Measurements from ENCODE around the gene FAM9B.
A peak's percentile ranks its signal among the peaks of the same experiment; 100 is the strongest.
"Not testable (repeated sequence)": the region's sequence is repeated elsewhere in the genome, so short reads cannot be mapped to it uniquely, and the experiment has no call there.

Gene FAM9B

DNA sequence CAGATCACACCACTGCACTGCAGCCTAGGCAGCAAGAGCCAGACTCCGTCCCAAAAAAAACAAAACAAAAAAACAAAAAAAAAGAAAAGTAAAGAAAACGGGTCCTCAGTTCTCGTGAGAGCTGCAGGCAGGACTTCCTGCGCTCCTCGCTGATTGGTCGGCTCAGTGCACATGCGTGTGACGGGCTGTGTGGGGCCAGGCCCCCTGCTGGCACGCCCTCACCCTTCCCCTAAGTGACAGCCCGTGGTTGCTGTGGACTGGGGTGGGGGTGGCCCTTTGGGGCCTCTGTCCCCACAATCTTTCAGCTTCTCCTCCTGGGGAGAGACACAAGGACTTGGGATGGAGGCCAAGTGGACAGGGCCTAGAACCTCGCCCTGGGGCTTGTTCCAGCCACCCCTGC lies at the start of gene FAM9B:
FAM9B (minus strand) TSS at position 139 of the 400 bp plus-strand sequence. CDS start 1,141 bp downstream, outside the sequence.
- DNase-seq = no peak

DNA sequence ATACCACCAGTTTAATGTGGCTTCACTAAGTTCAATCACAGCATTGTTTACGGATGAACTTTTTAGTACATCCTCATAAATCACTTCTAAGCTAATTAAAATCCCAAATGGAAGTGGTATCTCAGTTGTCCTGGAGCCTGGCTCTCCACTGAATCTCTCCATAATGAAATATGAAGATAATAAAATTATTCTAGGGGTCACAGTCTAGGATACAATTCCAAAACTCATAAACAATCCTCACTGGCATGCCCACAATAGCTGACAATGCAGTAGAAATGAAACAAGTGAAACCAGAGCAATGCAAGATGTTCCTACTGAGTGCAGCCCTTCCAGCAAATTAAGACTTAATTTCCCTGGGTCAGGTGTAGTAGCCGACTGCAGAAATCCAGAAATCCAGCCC lies 47.3 kb upstream of the FAM9B start:
- no peak for DNase-seq

DNA sequence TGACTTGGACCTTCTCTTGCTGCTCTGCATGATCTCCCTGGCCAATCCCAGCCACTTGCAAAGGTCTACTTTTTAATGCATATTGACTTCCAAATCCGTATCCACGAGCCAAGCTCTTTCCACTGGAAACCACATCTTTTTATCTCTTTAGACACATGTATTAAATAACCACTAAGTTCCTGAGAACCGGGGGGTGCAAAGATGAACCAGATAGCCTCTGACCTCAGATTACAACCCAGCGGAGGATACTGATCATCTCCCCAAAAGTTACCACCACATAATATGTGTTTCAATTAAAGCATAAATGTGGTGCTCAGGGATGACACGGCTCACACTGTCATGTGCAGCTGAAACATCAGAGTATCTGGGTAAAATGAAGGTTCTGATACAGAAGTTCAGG lies 40.4 kb upstream of the FAM9B start:
- no peak for DNase-seq

DNA sequence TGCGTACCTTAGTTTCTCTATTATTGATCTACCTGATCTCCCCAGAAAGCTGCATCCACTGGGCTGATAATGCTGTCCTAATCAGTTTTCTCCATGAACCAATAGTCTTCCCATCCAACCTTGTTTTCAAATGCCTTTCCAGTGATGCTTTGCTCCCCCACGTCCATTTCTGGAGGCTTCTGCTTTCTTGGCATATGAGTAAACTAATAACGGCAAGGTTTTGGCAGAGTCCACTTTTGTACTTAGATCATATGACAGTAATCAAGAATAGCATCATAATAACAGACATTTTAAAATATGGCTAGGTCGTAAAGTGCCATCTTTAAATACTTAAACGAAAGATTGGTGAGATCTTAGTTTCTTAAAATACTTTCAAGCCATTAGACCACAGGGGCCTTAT lies 38.4 kb upstream of the FAM9B start:
- DNase-seq = no peak

DNA sequence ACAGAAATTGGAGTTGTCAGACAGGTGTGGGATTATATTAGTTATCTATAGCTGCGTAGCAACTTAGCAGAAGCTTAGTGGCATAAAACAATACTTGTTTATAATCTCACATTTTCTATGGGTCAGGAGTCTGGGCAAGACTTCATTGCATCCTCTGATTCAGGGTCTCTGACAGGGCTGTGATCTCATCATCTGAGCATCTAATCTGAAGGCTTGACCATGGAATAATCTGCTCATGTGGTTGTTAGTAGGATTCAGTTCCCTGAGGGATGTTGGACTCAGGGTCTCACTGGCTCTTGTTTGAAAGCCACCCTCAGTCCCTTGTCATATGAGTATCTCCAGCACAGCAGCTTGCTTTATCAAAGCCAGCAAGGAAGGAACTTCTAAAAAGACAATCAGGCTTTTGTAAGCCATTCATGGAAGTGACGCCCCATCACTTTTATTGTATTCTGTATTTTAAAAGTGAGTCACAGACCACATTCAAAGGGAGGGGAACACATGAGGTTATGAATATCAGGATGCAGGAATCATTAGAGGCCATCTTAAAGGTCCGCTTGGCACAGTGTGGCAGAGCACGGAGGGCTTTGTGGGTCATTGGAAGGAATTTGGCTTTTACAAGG lies 37.2 kb upstream of the FAM9B start:
- no peak for DNase-seq

DNA sequence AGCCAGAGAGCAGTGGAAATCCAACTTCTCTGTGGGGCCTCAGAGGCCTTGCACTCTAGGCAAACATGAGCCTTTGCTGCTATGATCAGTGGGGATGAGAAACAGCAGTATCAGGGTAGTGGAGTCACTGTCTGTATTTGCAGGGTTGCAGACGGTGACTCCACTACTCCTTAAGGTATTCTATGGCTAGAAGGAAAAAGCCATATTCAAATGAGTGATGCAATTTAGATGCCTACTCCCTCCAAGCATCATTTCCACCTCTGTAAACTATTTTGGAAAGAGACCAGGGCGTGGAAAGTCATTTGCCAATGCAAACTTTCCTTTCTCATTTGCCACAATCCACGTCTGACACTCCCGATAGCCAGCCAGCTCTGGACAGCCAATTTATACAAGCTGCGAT lies 35.6 kb upstream of the FAM9B start:
- no peak for DNase-seq

DNA sequence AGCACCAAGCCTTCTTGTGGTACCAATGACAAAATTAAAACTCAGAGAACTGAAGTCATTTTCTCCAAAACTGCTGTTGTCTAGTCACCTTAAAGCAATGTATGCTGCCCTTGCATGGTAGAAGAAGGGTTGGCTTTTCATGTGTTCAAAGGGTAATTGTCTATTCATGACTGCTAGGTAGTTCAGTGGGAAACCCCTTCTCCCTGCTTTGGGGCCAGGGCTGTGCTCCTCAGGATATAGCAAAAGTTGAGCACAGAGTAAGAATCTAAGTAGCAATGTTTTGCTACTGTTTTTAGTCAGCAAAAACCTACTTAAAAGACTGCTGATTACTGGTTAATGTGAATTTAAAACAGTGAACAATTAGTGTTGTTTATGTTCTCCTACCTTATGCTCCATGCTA lies 30.8 kb upstream of the FAM9B start:
- DNase-seq = no peak

DNA sequence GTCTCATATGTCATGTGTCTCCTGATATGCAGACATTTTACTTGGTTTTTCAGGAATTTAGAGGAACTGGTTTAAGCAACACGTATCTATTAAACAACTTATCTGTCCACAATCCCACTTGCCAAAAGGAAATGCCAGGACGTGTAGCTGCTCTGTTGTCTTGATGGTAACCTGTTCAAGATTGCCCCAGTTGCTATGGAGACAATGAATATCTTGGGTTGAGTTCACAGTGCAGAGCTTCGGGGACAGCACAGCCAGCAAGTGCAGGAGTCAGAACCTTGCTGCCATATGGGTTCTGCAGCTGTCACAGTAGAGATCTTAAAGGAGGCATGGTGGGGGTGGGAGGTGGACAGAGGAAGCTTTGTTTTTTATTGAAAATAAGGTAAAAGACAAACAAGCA lies 28.7 kb upstream of the FAM9B start:
- no peak for DNase-seq

DNA sequence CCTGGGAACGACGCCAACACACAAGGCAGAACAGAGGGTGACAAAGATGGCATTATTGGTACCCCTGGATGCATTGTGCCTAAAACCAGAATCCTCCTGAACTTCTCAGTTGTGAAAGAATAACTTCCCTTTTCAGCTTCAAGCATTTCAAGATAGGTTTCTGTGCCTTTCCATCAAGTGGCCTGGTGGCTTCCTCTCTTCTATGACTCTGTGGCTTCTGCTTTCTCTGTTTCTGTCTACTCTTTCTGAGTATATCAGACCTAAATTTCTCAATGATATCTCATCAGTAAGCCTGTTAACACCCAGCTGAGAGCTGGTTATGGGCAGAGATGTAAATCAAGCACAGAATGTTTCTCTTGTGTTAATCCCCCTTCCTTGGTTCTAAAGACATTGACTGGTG lies 21.4 kb upstream of the FAM9B start:
- no peak for DNase-seq

DNA sequence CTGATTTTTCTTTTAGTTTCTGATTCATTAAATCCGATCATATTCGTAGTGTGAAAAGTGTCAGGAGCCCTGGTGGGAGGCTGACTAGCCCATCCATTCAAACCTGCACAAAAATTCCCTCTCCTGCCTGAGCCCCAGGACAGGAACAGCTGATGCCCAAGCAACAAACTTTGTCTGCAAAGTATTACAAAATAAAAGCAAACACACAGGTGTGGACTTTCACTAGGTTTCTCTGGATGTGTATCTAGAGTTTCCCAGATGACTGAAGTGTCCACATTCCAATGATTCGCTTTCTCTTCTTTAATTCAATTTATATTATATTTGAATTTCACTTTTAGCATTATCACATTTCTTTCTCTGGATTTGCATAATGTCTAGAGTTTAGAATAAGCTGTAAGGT lies 18.2 kb upstream of the FAM9B start:
- DNase-seq = no peak

DNA sequence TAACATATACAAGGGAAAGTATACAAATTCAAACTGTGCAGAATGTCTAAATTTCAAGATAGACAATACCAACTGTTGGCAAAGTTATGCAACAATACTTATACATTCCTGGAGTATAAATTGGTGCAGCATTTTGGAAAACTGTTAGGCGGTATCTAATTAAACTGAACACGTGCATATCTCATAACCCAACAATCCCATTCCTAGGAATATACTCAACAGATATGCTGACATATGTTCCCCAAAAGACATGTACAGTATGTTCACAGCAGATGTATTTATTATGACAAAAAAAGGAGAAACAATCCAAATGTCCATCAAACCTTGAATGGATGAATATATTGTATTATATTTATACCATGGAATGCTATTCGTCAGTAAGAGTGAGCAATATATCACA lies 16.4 kb upstream of the FAM9B start:
- DNase-seq = no peak

DNA sequence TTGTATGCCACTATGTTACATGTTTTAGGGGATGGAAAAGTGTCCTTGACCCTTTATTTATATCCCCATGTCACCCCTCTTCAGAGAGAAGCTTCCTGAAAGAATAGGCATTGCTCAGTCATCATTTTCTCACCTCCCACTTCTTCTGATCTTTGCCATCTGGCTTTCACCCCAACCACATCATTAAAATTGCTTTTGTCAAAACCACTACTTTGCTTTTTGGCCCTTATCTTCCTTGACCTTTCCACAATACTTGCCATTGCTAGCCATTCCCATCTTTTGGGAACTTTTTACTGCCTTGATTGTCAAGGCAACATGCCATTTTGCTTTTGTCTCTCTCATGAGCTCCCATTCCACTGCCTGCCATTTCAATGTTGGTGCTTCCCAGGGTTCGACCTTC lies 14.9 kb upstream of the FAM9B start:
- DNase-seq = no peak

DNA sequence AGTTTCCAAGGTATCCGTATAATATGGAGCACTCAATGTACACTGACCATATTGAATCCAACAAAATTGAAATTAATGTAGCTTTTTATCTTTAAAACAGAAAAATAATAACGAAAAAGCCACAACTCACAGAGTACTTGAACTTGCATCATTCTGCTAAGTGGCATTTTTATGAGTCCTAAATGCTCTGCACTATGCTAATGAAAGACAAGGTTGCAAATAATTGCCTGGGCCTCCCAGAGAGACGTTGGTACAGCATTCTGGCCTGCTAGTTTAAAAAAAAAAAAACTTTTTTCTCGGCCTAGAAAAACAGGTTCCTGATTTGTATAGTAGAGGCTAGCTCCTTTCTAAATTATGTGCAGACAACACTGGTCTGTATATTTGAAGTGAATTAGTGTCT lies 4.3 kb upstream of the FAM9B start:
- DNase-seq = no peak

DNA sequence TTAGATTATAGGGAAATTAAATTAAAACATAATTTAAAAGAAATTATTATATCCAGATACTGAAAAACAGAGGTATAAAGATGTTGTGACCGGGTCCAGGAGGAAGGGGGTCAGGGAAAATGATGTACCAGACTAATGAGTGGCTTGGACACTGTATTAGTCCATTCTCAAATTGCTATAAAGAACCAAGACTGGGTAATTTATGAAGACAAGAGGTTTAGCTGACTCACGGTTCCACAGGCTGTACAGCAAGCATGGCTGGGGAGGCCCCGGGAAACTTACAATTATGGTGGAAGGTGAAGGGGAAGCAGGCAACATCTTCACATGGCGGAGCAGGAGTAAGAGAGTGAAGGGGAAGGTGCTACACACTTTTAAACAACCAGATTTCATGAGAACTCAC lies 3.4 kb upstream of the FAM9B start:
- DNase-seq = no peak

DNA sequence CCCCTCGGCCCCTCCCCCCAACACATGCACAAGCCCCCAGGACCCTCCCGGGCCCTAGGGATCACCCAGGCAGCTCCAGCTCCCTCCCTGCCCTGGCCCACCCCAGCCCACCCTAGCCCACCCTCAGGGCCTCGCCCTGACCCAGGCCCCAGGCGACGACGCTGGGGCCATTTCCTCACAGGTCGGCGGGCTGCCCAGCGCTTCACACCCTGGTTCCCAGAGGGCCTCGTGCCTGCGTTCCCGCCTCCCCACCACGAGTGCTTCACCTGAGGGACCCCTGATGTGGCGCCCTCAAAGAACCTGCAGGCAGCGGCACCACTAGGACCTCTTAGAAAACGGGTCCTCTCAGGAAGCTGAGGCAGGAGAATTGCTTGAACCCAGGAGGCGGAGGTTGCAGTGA lies 341 bp downstream of the FAM9B start:
- no peak for DNase-seq

DNA sequence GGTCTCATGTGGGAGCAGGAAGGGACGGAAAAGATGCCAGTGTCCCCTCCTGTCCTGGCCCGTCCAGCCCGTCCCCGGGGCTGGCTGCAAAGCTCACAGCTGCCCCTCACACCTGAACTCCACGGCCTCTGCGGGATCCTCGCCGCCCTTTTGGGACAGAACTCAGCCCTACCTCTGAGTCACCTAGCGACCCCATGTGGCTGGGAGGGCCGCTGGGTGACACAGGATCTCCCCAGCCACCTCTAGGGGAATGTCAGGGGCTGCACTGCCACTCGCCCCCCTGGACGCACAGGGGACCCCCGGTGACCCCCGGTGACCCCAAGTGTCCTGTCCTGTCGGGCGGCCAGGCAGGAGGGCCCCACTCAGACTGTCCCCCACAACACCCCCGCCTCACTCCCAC lies 748 bp downstream of the FAM9B start:
- no peak for DNase-seq

DNA sequence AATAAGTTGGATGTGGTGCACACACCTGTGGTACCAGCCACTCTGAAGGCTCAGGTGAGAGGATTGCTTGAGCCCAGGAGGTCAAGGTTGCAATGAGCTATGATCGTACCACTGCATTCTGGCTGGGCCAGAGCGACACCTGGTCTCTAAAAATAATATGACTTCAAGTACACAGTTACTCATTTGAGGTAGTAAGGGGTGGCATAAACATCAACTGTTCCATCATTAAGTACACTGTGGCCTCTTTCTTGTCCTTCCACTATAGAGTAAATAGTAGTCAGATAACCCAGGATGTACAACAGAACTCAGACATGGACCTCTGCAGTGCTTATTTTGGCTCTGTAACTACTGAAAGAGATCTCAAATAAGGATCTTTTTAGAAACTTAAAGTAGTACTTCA lies 10.6 kb downstream of the FAM9B start:
- DNase-seq = no peak

DNA sequence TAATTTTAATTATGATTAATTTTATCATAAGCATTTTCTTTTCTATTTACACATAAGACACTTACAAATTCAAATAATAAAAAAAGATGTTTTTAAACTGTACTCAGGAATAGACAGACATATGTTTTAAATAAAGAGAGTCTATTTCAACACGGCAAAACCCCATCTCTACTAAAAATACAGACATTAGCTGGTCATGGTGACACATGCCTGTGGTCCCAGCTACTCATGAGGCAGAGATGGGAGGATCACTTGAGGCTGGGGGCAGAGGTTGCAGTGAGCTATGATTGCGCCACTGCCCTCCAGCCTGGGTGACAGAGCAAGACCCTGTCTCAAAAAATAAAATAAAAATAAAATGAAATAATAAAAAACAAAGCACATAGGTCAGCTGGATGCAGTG lies 14.8 kb downstream of the FAM9B start:
- no peak for DNase-seq

DNA sequence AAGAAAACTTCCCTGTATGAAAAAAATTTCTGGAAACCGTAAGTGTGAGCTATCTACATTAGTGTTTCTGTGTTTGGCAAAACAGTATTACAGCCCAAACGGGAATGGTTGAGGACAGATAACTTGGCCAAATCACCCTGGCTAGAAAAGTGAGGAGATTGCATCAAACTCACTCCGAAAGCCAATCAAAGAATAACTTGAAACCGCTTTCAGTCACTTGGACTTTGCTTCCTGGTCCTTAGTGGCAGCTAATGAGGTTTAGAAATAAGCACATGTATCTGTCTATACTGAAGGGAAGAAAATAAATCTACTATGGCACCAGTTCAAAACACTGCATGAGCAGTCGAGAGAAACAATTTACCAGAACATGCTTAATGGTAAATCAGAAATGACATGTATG lies 15.6 kb downstream of the FAM9B start:
- DNase-seq = not testable (repeated sequence)

DNA sequence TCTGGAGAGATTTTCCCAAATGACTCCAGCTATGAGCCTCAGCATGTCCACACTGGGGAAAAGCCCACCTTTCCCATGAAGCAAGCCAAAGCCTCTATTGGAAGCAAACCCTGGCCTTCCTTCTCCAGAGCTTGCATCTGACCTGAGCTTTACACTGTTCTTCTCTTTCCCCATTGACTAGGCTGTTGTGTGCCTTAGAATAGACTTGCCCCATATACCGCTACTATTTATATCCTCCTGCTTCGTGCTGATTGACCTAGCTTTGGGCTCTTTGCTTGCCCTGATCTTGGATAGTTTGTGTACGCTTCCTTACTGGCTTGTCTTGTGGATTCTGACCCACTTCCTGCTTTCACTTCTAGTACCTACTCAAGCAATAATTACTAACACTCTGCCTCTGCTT lies 30.9 kb downstream of the FAM9B start:
- no peak for DNase-seq

DNA sequence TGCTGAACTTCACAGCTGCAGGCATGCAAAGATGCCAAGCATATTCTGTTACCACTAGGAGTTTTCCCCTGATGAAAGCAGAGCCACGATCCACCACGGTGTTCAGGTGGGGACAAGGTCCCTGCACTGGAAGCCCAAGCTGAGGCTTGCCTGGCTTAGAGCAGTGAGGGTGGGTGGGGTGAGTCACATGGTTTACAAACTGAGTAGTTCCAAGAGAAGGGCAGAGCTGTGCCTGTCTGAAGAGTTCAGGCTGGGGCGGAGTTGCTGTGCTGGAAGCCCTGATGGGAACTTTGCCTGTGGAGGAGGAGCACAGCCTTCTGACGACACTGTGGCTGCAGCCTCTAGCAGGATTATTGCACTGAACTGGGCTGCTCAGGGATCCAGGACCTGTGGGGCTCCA lies 45.5 kb downstream of the FAM9B start:
- peak in 1 of 4 experiments; percentile 1 for DNase-seq

DNA sequence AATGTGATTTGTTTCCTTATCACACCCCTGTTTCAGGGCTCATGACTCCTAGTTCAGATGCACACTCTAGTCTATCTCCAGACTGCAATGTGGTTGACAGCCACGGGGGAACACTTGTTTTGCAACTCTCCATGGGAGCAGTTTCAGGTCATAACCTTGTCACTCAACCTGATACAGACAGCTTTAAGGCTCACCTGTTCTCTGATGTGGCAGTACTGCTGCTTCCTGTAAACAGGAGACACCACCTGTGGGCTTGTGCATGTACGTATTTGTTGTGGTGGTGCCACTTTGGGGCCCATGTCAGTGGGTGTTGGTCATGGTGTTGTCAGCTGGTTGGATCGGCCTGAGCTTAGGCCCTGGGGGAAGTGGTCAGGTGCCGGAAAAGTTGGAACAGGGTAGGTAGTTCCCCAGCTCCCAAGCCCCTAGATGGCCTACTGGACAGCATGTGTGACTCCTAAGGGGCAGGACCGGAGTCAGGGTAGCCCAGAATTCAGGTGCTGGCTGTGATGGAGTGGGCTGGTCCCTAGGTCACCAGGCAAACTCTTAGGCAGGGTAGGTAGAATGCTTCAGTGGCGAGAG lies 46.2 kb downstream of the FAM9B start:
- DNase-seq = peak in 2 of 4 experiments; percentile 1 to 2

DNA sequence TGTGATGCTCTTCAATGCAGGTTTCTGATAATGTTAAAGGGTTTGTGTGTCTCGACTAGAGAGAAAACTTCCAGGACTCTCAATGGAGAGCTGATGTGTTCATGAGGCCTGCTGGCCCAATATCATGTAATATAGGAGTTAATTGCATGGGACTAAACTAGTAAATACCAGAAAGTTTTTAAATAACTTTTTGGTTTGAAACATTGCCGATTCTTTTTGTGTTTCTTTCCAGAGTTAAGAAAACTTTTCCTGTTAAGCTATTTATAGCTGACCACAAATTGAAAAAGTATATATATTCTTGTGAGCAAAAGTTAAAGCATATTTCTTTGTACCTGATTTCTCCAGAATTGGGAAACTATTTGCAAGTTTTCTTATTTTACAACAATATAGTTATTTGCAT lies 49.7 kb downstream of the FAM9B start:
- no peak for DNase-seq

DNA sequence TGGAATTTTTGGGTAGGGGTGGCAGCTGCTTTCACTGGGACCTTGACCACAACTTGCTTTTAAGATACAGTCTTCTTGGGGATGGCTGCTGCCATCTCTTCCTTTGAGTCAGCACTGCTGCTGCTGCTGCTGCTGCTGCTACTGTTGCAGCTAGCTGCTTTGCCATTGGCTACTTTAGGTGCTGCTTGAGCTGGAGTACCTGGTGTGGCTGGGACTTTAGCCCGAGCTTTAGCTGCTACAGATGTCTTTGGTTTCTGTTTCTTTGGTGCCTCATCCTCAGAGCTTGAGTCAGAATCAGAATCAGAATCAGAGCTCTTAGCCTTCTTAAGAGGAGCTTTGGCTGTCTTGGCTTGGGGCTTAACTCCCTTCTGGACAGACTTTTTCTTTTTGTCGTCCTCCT lies 52.2 kb downstream of the FAM9B start:
- DNase-seq = no peak

DNA sequence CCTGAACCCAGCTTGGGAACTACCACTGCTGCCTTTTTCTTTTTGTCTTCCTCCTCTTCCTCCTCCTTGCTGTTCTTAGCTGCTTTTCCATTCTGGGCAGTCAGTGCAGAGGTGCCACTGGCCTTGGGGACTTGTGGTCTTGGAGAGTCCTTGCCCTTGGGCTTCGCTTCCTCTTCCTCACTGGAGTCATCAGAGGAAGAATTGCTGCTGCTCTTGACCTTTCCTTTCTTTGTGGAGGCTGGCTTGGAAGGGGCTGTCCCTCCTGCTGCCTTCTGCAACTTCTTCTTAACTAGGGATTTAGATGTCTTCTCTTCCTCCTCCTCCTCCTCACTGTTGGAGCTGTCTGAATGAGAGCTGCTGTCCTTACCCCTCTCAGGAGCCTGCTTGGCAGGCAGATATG lies 53.2 kb downstream of the FAM9B start:
- DNase-seq = no peak
